HUES64 (cell line): ENCODE results near the gene TNFRSF14.

Experiments
- H3K27ac ChIP-seq: 2 replicates; pipeline ENCODE4 v1.7.0; 2013; ENCODE audit warnings: low read depth, low read length, inconsistent platforms
- H3K27me3 ChIP-seq: 2 replicates; pipeline ENCODE4 v1.6.1; 2013; ENCODE audit warnings: mild to moderate bottlenecking, low read length; ENCODE audit not compliant: insufficient read depth
- H3K36me3 ChIP-seq: 2 replicates; pipeline ENCODE4 v1.6.1; 2013; ENCODE audit warnings: mild to moderate bottlenecking, low read length; ENCODE audit not compliant: insufficient read depth
- H3K4me1 ChIP-seq: 2 replicates; pipeline ENCODE4 v1.6.1; 2013; ENCODE audit warnings: mild to moderate bottlenecking, low read length, moderate library complexity; ENCODE audit not compliant: insufficient read depth
- H3K4me3 ChIP-seq: 2 replicates; pipeline ENCODE4 v1.5.1; 2013; ENCODE audit warnings: mild to moderate bottlenecking, low read length, moderate library complexity
- H3K9ac ChIP-seq: 2 replicates; pipeline ENCODE4 v1.6.1; 2013; ENCODE audit warnings: mild to moderate bottlenecking, low read depth, low read length
- H3K9me3 ChIP-seq: 2 replicates; pipeline ENCODE4 v1.6.1; 2013; ENCODE audit warnings: low read depth, low read length; ENCODE audit not compliant: insufficient read depth
- WGBS: fragments of 150-250, 120-280 bp; methylation state at CpG from one replicate; pipeline ENCODE4 v1.1.7; 2013; ENCODE audit warnings: missing lambda C conversion rate; 5-methylcytosine and 5-hydroxymethylcytosine counted together

The TNFRSF14 gene

DNA sequence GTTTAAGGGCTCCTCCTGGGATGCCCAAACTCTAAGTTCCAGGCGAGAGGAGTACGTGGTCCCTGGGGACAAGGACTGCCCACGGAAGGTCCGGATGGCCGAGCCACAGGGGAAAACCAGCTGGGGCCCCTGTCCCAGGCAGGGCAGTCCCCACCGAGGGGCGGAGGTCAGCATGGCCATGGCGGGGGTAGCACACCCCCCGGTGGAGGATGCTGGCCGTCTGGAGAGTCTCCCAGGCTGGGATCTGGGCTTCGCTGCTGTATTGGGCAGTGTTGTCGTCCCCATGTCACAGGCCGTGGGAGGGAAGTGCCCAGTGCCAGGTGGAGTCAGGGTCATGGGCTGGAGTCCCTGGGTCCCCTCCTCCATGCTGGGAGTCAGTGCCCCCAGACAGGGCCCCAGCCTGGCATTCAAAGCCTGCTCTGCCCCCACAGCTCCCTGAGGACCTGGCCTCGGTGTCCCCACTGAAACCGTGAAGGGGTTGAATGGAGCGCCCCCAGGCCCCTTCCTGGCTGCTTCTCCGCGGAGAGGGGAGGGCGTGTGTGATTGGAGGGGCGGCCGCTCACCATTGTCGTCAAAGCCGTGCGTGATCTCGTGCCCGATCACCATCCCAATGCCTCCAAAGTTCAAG lies 37.2 kb downstream of the TNFRSF14 start:
- Histone ChIP-seq H3K27ac (no peak overlapping the region), H3K36me3 (peaks cover 11% of the 10 kb centered on the region), H3K4me3 (no peak overlapping the region), H3K9me3 (no peaks in the 10 kb centered on the region), H3K27me3 (no peaks in the 10 kb centered on the region), H3K9ac (no peak overlapping the region), H3K4me1 (no peaks in the 10 kb centered on the region)
- 81% methylated on average over 26 of the region's 26 CpGs for WGBS

DNA sequence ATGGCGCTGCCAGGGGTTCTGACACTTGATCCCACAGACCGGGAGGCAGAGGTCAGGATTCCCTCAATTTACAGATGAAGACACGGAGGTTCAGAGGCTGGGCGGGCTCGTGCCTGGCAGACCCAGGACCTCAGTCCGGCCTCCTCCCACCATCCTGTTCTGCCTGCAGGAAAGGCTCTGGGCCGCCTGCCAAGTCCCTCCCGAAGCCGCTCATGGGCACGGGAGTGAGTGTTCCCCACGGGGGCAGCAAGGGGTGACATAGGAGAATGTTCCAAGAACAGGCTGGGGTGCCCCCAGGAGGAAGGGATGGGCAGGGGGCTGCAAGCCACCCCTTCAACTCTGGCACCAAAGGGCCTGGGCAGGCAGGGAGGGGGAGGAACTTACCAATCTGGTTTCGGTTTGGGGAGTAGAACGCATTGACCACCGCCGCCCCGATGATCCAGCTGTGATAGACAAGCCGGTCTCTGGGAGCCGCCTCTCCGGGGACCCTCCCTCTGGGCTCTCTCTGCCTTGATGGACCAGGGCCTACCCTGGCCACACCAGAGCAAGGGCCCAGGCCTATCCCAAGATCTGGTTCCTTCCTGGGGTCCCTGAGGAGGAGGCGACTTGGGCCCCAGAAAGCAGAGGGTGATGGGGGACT lies 38.0 kb downstream of the TNFRSF14 start:
- H3K9ac ChIP-seq: no peak overlapping the region
- 88% methylated on average over 20 of the region's 20 CpGs for WGBS
- H3K4me3 ChIP-seq: no peak overlapping the region
- H3K36me3 ChIP-seq: peaks cover 5% of the 10 kb centered on the region; the same call in 1 of the 2 replicates
- H3K9me3 ChIP-seq: no peaks in the 10 kb centered on the region
- no peaks in the 10 kb centered on the region for H3K27me3 ChIP-seq
- H3K4me1 ChIP-seq: no peaks in the 10 kb centered on the region
- H3K27ac ChIP-seq: no peak overlapping the region

DNA sequence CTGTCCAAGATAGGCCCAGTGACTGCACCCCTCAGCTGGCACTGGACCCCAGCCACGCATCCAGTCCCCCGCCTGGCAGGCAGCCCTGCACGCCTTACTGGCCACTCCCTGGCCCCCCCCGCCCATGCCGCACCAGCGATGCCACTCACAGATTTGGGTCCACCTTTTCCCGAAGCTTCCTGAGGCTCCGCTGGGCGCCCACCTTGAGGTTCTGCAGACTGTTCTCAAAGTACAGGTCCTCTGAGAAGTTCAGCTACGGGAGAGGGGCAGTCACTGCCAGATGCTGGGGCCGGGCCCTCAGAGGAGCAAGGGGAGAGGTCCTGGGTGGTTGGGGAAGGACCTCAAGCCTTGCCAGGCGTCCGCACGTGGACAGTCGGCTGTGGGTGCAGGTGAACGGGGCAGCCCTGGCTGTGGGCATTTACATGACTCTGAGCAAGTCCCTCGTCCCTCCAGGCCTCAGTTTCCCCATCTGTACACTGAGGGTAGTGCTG lies 38.5 kb downstream of the TNFRSF14 start:
- Histone ChIP-seq H3K27ac (no peak overlapping the region), H3K4me3 (no peak overlapping the region), H3K9me3 (no peaks in the 10 kb centered on the region), H3K27me3 (no peaks in the 10 kb centered on the region), H3K36me3 (no peaks in the 10 kb centered on the region; the same call in 1 of the 2 replicates), H3K9ac (no peak overlapping the region), H3K4me1 (no peaks in the 10 kb centered on the region)
- 90% methylated on average over 17 of the region's 17 CpGs for WGBS

DNA sequence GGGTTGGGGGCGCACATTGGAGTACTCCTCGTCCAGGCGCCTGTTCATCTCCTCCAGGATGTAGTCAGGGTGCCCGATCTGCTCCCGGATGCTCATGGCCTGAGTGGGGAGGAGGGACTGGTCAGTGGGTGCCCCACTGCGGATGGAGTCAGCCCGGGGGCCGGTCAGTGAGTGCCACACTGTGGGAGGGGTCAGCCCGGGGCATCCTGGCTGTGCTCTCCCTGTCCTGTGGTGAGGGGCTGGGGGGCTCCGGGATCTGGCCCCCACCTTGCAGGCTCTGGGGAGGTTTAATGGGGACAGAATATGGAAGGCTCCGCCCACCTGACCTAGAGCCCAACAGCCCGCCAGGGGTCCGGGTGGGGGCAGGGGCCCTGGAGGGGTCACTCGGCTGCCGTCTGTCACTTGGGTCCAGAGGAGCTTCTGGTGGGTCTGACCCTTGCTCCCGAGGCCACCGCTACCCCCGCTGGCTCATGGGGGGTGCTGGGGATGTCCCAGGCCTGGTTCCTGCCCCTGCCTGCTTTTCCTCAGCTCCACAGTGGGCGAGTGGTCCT lies 39.2 kb downstream of the TNFRSF14 start:
- H3K36me3 ChIP-seq: no peaks in the 10 kb centered on the region
- WGBS: 88% methylated on average over 19 of the region's 19 CpGs
- no peaks in the 10 kb centered on the region for H3K9me3 ChIP-seq
- H3K4me1 ChIP-seq: no peaks in the 10 kb centered on the region
- no peak overlapping the region for H3K9ac ChIP-seq
- no peaks in the 10 kb centered on the region for H3K27me3 ChIP-seq
- no peak overlapping the region for H3K27ac ChIP-seq
- no peak overlapping the region for H3K4me3 ChIP-seq

DNA sequence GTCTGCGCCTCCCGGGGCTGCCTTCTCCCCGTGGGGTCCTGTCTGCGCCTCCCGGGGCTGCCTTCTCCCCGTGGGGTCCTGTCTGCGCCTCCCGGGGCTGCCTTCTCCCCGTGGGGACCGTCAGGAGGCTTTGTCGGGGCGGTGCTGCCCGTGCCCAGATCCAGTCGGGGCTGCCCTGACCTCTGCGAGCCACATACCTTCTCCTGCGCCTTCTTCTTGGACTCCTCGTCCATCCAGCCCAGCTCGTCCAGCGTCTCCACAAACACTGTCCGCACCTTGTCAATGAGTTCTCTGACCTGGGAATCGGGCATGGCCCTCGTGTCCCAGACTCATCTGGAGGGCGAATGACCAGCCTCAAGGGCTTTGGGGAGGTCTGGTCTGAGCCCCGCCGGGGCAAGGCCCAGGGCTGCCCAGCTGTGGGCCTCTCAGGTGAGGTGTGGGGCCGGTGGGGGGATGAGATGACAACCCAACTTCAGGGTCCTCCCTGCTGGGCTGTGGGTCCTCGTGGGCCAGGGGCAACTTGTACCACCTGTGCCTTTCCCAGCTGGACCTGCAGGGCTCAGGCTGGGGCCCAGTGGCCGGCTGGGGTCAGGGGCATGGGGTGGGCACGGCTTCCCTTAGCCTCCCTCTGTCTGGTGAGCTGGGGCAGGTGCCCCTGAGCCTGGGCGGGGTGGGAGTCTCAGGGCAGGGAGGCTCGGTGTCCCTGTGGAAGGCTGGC lies 39.8 kb downstream of the TNFRSF14 start:
- WGBS: 89% methylated on average over 31 of the region's 31 CpGs
- Histone ChIP-seq H3K27me3 (no peaks in the 10 kb centered on the region), H3K4me1 (no peaks in the 10 kb centered on the region)

DNA sequence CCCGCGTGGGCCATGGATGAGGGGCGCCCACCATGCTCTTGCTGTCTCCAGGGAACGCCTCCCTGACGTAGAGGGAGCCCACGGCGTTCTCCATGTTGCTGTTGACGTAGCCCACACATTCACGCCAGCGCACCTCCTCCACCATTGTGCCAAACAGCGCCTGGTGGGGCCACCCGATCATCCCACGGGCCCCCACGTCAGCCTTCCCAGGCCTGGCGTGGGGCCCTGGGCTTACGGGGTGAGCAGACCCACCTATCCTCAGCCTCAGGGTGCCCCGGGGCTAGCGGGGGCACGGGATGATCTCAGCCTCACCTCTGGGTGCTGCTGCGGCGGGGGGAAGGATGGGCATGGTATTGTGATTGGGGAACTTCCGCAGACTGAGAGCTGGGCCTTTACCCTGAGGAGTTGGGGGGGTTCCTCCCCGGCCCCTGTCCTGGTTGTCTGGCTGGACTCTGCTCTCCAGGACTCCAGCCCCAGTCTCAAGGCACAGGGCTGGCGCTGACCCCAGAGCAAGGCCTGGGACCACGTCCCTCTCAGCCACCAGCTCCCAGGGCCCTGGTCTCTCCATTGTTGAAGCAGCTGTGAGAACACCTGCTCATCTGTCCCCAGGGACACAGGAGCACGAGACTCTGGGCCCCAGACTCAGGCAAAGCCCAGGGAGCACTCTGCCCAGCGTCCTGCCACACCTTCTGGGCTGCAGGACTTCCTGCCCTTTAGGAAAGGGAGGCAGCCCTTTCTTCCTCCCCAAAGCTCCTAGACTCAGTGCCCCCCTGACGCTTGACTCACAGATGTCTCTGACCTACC lies 40.6 kb downstream of the TNFRSF14 start:
- Histone ChIP-seq H3K9me3 (no peaks in the 10 kb centered on the region), H3K27me3 (no peaks in the 10 kb centered on the region), H3K4me3 (no peak overlapping the region), H3K27ac (no peak overlapping the region), H3K36me3 (no peaks in the 10 kb centered on the region), H3K9ac (no peak overlapping the region), H3K4me1 (no peaks in the 10 kb centered on the region)
- WGBS: 89% methylated on average over 27 of the region's 28 CpGs

More for the DNA sequence above, 39.8 kb downstream of the TNFRSF14 start:
- Histone ChIP-seq H3K27ac (no peak overlapping the region), H3K9ac (no peak overlapping the region), H3K36me3 (no peaks in the 10 kb centered on the region), H3K9me3 (no peaks in the 10 kb centered on the region), H3K4me3 (no peak overlapping the region)

DNA sequence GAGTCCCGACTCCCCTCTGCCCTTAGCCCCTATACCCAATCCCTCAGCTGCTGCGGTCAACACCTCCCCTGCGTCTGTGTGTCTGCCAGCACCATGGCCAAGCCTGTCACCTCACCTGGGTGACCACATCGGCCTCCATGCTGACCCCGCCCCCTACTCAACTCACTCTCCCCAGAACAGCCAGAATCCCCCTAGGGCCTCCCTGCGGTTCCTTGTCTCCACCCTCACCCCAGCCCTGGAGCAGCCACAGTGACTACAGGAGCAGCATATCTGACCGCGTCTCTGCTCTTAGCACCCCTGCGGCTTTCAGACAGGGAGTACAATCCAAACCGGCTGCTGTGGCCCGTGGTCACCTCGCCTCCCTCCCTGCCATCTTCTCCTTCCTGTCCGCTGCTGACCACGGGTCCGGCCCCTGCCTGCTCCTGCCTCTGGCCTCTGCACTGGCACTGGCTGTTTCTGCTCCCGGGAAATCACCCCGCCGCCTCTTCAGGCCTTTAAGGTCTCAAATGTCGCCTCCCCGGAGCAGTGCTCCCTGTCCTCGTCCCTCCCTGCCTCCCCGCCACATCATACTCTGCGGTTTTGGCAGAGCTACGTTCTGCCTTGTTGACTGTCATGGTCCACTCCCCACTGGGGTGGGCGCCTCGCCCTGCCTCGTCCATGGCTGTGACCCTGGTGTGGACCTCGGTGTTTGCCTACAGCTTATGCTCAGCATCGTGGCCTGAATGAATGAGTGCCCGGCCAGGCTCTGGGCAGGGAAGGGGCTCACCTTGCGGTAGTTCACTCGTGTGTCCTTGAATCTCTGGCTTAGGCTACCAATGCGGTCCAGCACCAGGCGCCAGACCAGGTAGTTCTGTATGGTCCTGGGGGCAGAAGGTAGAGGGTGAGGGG lies 41.5 kb downstream of the TNFRSF14 start:
- Histone ChIP-seq H3K36me3 (no peaks in the 10 kb centered on the region), H3K9me3 (no peaks in the 10 kb centered on the region), H3K4me3 (no peak overlapping the region), H3K27me3 (no peaks in the 10 kb centered on the region), H3K9ac (no peak overlapping the region), H3K4me1 (no peaks in the 10 kb centered on the region), H3K27ac (no peak overlapping the region)
- 83% methylated on average over 34 of the region's 34 CpGs for WGBS

DNA sequence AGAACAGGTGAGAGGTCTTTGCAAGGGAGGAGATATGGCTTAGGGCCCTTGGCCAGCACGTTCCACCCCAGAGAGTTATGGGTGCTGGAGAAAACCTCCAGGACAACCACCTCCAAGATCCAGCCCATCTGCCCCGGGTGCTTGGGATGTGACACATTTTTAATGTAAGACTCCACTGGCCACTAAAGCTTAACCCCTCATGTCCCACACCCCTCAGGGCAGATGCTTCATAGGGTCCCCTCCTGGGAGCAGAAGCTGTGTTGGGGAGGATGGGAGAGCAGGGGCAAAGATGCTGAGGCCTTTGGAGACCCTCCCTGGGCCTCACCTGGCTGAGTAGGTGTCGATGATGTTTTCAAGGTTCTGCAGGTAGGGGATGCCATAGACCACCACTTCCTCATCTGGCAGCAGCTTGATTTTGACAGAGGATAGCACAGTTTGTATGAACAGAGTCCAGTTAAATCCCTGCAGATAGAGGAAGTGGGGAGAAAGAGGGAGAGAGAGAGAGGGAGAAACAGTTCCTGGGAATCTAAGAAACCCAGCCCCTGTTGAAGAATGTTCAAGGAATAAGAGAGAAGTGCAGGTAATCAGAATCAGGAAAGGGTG lies 42.3 kb downstream of the TNFRSF14 start:
- Histone ChIP-seq H3K27me3 (no peaks in the 10 kb centered on the region), H3K4me3 (no peak overlapping the region), H3K4me1 (no peaks in the 10 kb centered on the region), H3K27ac (no peak overlapping the region), H3K36me3 (no peaks in the 10 kb centered on the region), H3K9me3 (no peaks in the 10 kb centered on the region), H3K9ac (no peak overlapping the region)
- 80% methylated on average over 3 of the region's 3 CpGs for WGBS

DNA sequence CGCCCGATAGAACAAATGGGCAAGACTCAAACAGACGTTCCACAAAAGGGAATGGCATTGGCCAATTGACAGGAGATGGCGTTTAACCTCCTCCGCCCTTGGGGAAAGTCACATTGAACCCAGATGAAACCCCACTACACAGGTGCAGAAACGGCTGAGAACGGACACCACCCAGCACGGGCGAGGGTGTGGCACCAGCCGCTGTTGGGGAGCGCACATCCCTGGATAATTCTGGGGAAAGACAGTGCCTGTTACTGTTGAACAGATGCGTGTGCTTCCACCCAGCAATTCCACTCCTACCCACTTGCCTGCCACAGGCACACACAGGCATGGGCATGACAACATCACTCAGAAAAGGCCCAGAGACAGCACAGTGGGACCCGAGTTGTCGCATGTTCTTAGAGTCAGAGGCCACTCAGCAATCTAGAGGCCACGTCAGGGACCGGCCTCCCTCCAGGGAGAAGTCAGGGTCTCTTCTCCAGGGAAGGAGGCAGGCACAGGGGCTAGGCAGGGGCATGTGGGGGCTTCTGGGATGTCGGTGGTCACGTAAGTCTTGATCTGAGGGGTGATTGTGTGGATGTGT lies 45.6 kb downstream of the TNFRSF14 start:
- H3K27me3 ChIP-seq: no peaks in the 10 kb centered on the region

More for the DNA sequence above, 45.6 kb downstream of the TNFRSF14 start:
- H3K27ac ChIP-seq: no peak overlapping the region
- no peaks in the 10 kb centered on the region for H3K36me3 ChIP-seq
- WGBS: 82% methylated on average over 18 of the region's 18 CpGs
- no peak overlapping the region for H3K9ac ChIP-seq
- H3K4me1 ChIP-seq: no peaks in the 10 kb centered on the region
- no peaks in the 10 kb centered on the region for H3K9me3 ChIP-seq
- H3K4me3 ChIP-seq: no peak overlapping the region
